Measurements from ENCODE around the gene ZSCAN29. TPM values are rescaled to one million over a fixed set of nuclear protein-coding genes. Genes with fewer than 3 reads are reported as not detected.

ZSCAN29 gene
- total and polyA plus RNA-seq, 2 donors (not counting 1 experiment from before 2014, with no cell fraction given): 16.1 to 51.5 TPM

- no peak overlapping the region for H3K27ac Mint-ChIP-seq
- TF ChIP-seq EZH2 (IDR thresholded peaks at IDR 0.05; ENCODE audit: borderline replicate concordance, insufficient read depth, low read depth, low read length, poor library complexity, severe bottlenecking): no peak
- no peak for TF ChIP-seq CTCF (IDR thresholded peaks at IDR 0.05)
These were observed 19.9 kb upstream of the ZSCAN29 start for GRCh38 chr15:43390723-43391122.

GRCh38 chr15:43383070-43383469, 12.2 kb upstream of the ZSCAN29 start:
- POLR2A ChIA-PET: no interaction called here

More at GRCh38 chr15:43390723-43391122, 19.9 kb upstream of the ZSCAN29 start:
- Histone ChIP-seq H3K27me3 (replicated peaks in 1 of 4; ENCODE audit: control extremely low read depth in 1 of 4, control insufficient read depth in 3 of 4, insufficient read depth in 4 of 4, low read length in 3 of 4) (no peaks in the 10 kb centered on the region), H4K20me1 (ENCODE audit: control insufficient read depth, insufficient read depth, low read length, poor library complexity, severe bottlenecking) (no peaks in the 10 kb centered on the region), H3K27ac (ENCODE audit: low read length in 2 of 2) (no peak overlapping the region), H3K9me3 (ENCODE audit: control extremely low read depth in 1 of 3, control insufficient read depth in 2 of 3, insufficient read depth in 1 of 3, low read length in 2 of 3) (peaks cover 0 to 1% (median 0%) of the 10 kb centered on the region in 3 donors), H3K36me3 (replicated peaks in 1 of 2; ENCODE audit: control extremely low read depth in 1 of 2, control insufficient read depth in 1 of 2, extremely low read depth in 1 of 2, insufficient read depth in 2 of 2, low read length in 1 of 2) (peaks cover 10 to 45% of the 10 kb centered on the region in 2 experiments), H3K4me1 (ENCODE audit: control insufficient read depth in 2 of 2, insufficient read depth in 2 of 2, low read length in 2 of 2) (no peaks in the 10 kb centered on the region), H3K9ac (ENCODE audit: low read length) (no peak overlapping the region), H2AFZ (ENCODE audit: insufficient read depth, low read depth, low read length, poor library complexity, severe bottlenecking) (no peak overlapping the region), H3K4me3 (ENCODE audit: control extremely low read depth in 1 of 5, extremely low read depth in 1 of 5, insufficient read depth in 1 of 5, low read depth in 2 of 5, low read length in 4 of 5) (no peak overlapping the region), H3K4me2 (replicated peaks; ENCODE audit: low read depth, low read length, poor library complexity, severe bottlenecking) (no peak overlapping the region), H3K79me2 (ENCODE audit: control insufficient read depth, insufficient read depth, low read length) (no peaks in the 10 kb centered on the region)
- H3K27me3 Mint-ChIP-seq: no peaks in the 10 kb centered on the region
- CTCF ChIA-PET: interaction anchor here (2.0 kb wide), 1 partner anchor 14 kb away, joined by 7 read pairs; no protein-coding TSS in a partner anchor
- intact Hi-C loops (cut with micrococcal nuclease): no loop called here
- DNase-seq (no peak), ATAC-seq (ENCODE audit: low read depth) (no peak)
- H3K4me3 Mint-ChIP-seq: no peak overlapping the region
- 99% methylated on average over 5 of the region's 8 CpGs for whole genome bisulfite sequencing (ENCODE audit: insufficient coverage)
- H3K4me1 Mint-ChIP-seq: no peaks in the 10 kb centered on the region
- H3K9me3 Mint-ChIP-seq (ENCODE audit: insufficient read depth): peaks cover 2% of the 10 kb centered on the region
- POLR2A ChIA-PET: no interaction called here

More at GRCh38 chr15:43383070-43383469, 12.2 kb upstream of the ZSCAN29 start:
- no peak for DNase-seq
- no peak for TF ChIP-seq CTCF (IDR thresholded peaks at IDR 0.05)
- no peak for TF ChIP-seq EZH2 (IDR thresholded peaks at IDR 0.05; ENCODE audit: borderline replicate concordance, insufficient read depth, low read depth, low read length, poor library complexity, severe bottlenecking)
- Histone ChIP-seq H3K4me1 (ENCODE audit: control insufficient read depth in 2 of 2, insufficient read depth in 2 of 2, low read length in 2 of 2) (no peaks in the 10 kb centered on the region), H3K27me3 (replicated peaks in 1 of 4; ENCODE audit: control extremely low read depth in 1 of 4, control insufficient read depth in 3 of 4, insufficient read depth in 4 of 4, low read length in 3 of 4) (no peaks in the 10 kb centered on the region), H2AFZ (ENCODE audit: insufficient read depth, low read depth, low read length, poor library complexity, severe bottlenecking) (no peak overlapping the region), H3K4me2 (replicated peaks; ENCODE audit: low read depth, low read length, poor library complexity, severe bottlenecking) (no peak overlapping the region), H3K27ac (ENCODE audit: low read length in 2 of 2) (no peak overlapping the region), H3K36me3 (replicated peaks in 1 of 2; ENCODE audit: control extremely low read depth in 1 of 2, control insufficient read depth in 1 of 2, extremely low read depth in 1 of 2, insufficient read depth in 2 of 2, low read length in 1 of 2) (peaks cover 27 to 66% of the 10 kb centered on the region in 2 experiments), H3K4me3 (ENCODE audit: control extremely low read depth in 1 of 5, extremely low read depth in 1 of 5, insufficient read depth in 1 of 5, low read depth in 2 of 5, low read length in 4 of 5) (no peak overlapping the region), H3K9ac (ENCODE audit: low read length) (no peak overlapping the region), H3K9me3 (ENCODE audit: control extremely low read depth in 1 of 3, control insufficient read depth in 2 of 3, insufficient read depth in 1 of 3, low read length in 2 of 3) (no peaks in the 10 kb centered on the region), H4K20me1 (ENCODE audit: control insufficient read depth, insufficient read depth, low read length, poor library complexity, severe bottlenecking) (no peaks in the 10 kb centered on the region), H3K79me2 (ENCODE audit: control insufficient read depth, insufficient read depth, low read length) (peaks cover 9% of the 10 kb centered on the region)
- no peak for ATAC-seq (ENCODE audit: low read depth)
- intact Hi-C loops (cut with micrococcal nuclease): no loop called here
- Mint-ChIP-seq H3K27ac (no peak overlapping the region), H3K4me1 (no peaks in the 10 kb centered on the region), H3K27me3 (no peaks in the 10 kb centered on the region), H3K4me3 (no peak overlapping the region), H3K9me3 (ENCODE audit: insufficient read depth) (no peaks in the 10 kb centered on the region)
- WGBS (ENCODE audit: insufficient coverage): 68% methylated on average over 2 of the region's 2 CpGs
- CTCF ChIA-PET: no interaction called here

Measured in B cell (primary cell).